HG03521 (cell line): ENCODE results near the gene VIPAS39.

Experiments
- ATAC-seq: cut with Tn5 transposase; IDR thresholded peaks from one replicate; pipeline ENCODE4 v1.9.1; 2021; ENCODE audit warnings: mild to moderate bottlenecking, moderate library complexity; ENCODE audit not compliant: unreplicated experiment

The VIPAS39 gene

GRCh38 chr14:77407158-77407557, 50.2 kb downstream of the VIPAS39 start:
- ATAC-seq: no peak

DNA sequence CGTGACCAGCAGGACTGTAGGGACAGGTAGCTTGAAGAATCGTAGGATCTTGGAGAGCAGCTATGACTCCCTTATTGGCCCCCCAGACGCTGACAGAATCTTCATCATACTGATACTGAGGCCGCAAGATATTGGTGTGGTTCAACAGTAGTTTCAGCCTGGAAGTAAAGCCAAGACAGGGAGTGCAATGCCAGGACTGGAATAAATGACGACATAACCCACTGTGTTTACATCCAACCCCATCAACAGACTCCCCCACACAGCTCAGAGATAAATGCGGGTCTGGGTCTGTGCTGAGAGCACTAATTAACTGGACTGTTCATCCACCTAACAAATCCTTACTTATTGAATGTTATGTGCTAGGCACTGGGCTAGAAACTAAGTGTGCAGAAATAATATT, 50.7 kb downstream of the VIPAS39 start:
- no peak for ATAC-seq

GRCh38 chr14:77406086-77406485, 51.3 kb downstream of the VIPAS39 start:
- no peak for ATAC-seq

GRCh38 chr14:77403768-77404167, 53.6 kb downstream of the VIPAS39 start:
- ATAC-seq: no peak

GRCh38 chr14:77400216-77400615, 57.2 kb downstream of the VIPAS39 start:
- ATAC-seq: no peak

DNA sequence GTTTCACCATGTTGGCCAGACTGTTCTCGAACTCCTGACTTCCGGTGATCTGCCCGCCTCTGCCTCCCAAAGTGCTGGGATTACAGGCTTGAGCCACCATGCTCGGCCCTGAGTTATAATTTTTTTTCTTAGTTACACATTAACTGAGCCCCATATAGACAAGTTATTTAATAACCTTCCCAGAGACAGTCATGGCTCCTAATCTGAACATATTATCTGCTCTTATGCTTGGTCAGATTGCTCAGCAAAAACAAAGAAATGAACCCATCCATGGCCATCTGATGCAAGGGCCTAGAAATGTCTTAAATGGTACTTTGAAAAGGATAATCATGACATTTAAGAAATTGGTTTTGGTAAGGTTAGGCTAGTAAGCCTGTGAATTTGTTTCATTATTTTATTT, 67.2 kb downstream of the VIPAS39 start:
- no peak for ATAC-seq

- ATAC-seq: no peak
Observed at GRCh38 chr14:77378701-77379100, 78.7 kb downstream of the VIPAS39 start.

DNA sequence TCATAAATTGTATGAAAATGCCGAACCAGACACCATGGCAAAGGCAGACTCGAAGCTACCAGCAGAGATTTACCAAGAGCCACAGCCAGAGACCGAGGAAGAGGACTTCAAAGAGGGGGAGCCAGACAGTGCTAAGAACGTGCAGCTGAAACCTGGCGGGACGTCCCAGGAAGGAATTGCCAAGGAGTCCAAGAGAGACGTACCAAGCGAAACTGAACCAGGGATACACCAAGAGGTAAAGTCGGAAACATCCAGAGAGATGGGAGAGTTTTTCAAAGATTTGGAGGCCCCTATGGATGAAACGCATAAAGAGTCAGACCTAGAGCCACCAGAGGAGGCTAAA, 79.9 kb downstream of the VIPAS39 start:
- ATAC-seq: no peak

DNA sequence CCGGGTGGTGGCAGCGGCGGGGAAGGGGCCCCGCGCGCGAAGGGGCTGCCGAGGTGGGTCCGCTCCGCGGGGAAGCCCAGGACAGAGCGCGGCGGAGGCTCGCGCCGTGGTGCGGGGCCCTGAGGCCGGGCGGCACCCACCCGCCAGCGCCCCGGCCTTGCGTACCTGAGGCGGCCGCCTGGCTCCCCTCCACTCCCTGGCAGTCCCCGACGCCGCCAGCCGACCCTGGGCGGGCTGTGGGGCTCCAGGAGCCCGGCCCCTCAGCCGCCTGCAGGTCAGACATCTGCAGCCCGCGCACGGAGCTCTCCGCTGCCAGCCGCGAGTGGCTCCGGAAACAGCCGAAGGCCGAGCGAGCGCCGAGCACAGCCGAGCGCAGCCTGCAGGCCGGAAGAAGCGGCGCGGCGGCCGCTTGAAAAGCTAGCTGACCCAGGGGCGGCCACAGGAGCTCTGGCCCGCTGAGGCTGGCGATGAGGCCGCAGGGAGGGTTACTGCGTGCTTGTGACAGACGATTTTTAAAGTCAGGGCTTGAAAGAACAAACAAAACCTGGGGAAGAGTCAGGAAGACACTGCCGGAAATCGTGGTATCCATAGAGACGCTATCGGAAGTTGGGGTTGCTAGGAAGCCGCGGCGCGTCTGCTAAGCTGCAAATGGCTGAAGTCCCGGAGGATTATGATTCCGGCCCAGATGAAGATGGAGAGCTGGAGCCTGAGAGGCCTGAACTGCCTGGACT, 80.5 kb downstream of the VIPAS39 start, which contains the start of the genes SAMD15 and TMED8:
Gene SAMD15 (plus strand): TSS at position 609 of the 731 bp plus-strand sequence. CDS start 40 bp downstream, at position 649.
Gene TMED8 (minus strand): TSS at position 324 of the 731 bp plus-strand sequence. CDS start 41 bp downstream, at position 283.
- ATAC-seq: peak; percentile 91
